Keratinocyte (primary cell): ENCODE measurements around the gene SYNCRIP.

Experiments
- CTCF ChIP-seq, 3 experiments: IDR thresholded peaks in 1 of 3; conservative IDR thresholded peaks in 1 of 3; optimal IDR thresholded peaks in 1 of 3; 2 replicates in 2 of 3; 3 replicates in 1 of 3; pipeline versions ENCODE3 to v1.5.1; 2011; ENCODE audit warnings: low read length in 3 of 3, mild to moderate bottlenecking in 3 of 3, moderate library complexity in 2 of 3, control low read depth in 1 of 3, inconsistent platforms in 1 of 3; ENCODE audit not compliant: insufficient read depth in 2 of 3; ENCODE audit errors: extremely low read depth in 1 of 3
- EZH2 ChIP-seq: IDR thresholded peaks from one replicate; pipeline ENCODE4 v1.6.1; 2012; ENCODE audit warnings: inconsistent platforms, mild to moderate bottlenecking, low read length, moderate library complexity

GRCh38 chr6:85576476-85576875, 66.2 kb downstream of the SYNCRIP start:
- TF ChIP-seq EZH2 (no peak), CTCF (optimal IDR thresholded peaks at IDR 0.05 in 1 of 3, IDR thresholded peaks at IDR 0.05 in 1 of 3, conservative IDR thresholded peaks at IDR 0.05 in 1 of 3; ENCODE audit: extremely low read depth in 1 of 3, insufficient read depth in 2 of 3, low read length in 3 of 3) (no peak)
